HepG2 (cell line): ENCODE data around the gene SLC16A3. TPM values are rescaled to one million over a fixed set of nuclear protein-coding genes. Genes with fewer than 3 reads are reported as not detected.
A peak's percentile ranks its signal among the peaks of the same experiment; 100 is the strongest.

Experiments
- FLYWCH1 ChIP-seq: sonication (generic); formaldehyde crosslinking; IDR thresholded peaks from 2 replicates; pipeline ENCODE4 v1.8.1; 2023; ENCODE audit warnings: mild to moderate bottlenecking, missing genetic modification reagents
- GABPA ChIP-seq, 2 experiments: IDR thresholded peaks; 2 replicates each; pipeline ENCODE4 v1.6.1; 2011 to 2016; ENCODE audit warnings: low read depth in 2 of 2, low read length in 1 of 2, missing biosample characterization in 1 of 2, missing genetic modification characterization in 1 of 2
- IRF2 ChIP-seq: IDR thresholded peaks from 2 replicates; pipeline ENCODE4 v1.6.1; 2018; ENCODE audit warnings: missing genetic modification reagents, missing compliant biosample characterization
- MIXL1 ChIP-seq: IDR thresholded peaks from 2 replicates; pipeline ENCODE4 v1.6.1; 2016
- PAWR ChIP-seq: sonication (generic); formaldehyde crosslinking; IDR thresholded peaks from 2 replicates; pipeline ENCODE4 v1.4.0; 2020; ENCODE audit warnings: missing genetic modification reagents, mild to moderate bottlenecking, borderline replicate concordance
- SP5 ChIP-seq: IDR thresholded peaks from 2 replicates; pipeline ENCODE4 v1.6.1; 2016; ENCODE audit warnings: low read depth, borderline replicate concordance
- SPEN ChIP-seq: sonication (generic); formaldehyde crosslinking; IDR thresholded peaks from 2 replicates; pipeline ENCODE4 v1.5.1; 2020; ENCODE audit warnings: low read depth, mild to moderate bottlenecking, missing genetic modification reagents
- TAF1 ChIP-seq: sonication (generic); formaldehyde crosslinking; IDR thresholded peaks from 2 replicates; pipeline ENCODE4 v1.4.0; 2020; ENCODE audit warnings: missing genetic modification reagents
- TBL1XR1 ChIP-seq: fragments of 150-350 bp; IDR thresholded peaks from 2 replicates; pipeline ENCODE4 v1.6.1; 2014; ENCODE audit warnings: borderline replicate concordance, low read length; ENCODE audit not compliant: partially characterized antibody
- TEAD3 ChIP-seq: optimal IDR thresholded peaks from 2 replicates; pipeline ENCODE3; 2016; ENCODE audit warnings: borderline replicate concordance
- ZBTB8A ChIP-seq: sonication (generic); formaldehyde crosslinking; IDR thresholded peaks from 2 replicates; pipeline ENCODE4 v1.4.0; 2020; ENCODE audit warnings: mild to moderate bottlenecking, low read depth, missing genetic modification reagents, borderline replicate concordance
- ZNF24 ChIP-seq: fragments of 450-650 bp; IDR thresholded peaks from 2 replicates; pipeline ENCODE4 v1.6.1; 2017; ENCODE audit warnings: antibody characterized with exemption, mild to moderate bottlenecking
- ZNF274 ChIP-seq: sonication (generic); formaldehyde crosslinking; IDR thresholded peaks from 2 replicates; pipeline ENCODE4 v1.5.1; 2020; ENCODE audit warnings: mild to moderate bottlenecking, missing genetic modification reagents
- ZNF337 ChIP-seq: sonication (generic); formaldehyde crosslinking; IDR thresholded peaks from 2 replicates; pipeline ENCODE4 v1.5.1; 2020; ENCODE audit warnings: missing genetic modification reagents, low read depth, mild to moderate bottlenecking, borderline replicate concordance
- ZNF484 ChIP-seq: sonication (generic); formaldehyde crosslinking; IDR thresholded peaks from 2 replicates; pipeline ENCODE4 v1.5.1; 2020; ENCODE audit warnings: mild to moderate bottlenecking, low read depth, missing genetic modification reagents, borderline replicate concordance
- ZNF713 ChIP-seq: sonication (generic); formaldehyde crosslinking; IDR thresholded peaks from 2 replicates; pipeline ENCODE4 v1.4.0; 2020; ENCODE audit warnings: mild to moderate bottlenecking, missing genetic modification reagents
- polyA plus RNA-seq, 8 experiments: library from polyadenylated mRNA; depleted of rRNA in 3 of 8; stranded (reverse) in 7 of 8; unstranded in 1 of 8; fragments of >200 nt; fragmentation: Illumina TruSeq in 4 of 8; extraction: Trizol in 4 of 8; gene quantifications; 2 replicates each; pipeline versions ENCODE4 v1.2.1 to v1.2.3, GENCODE V29; 2011 to 2016; ENCODE audit warnings: low read depth in 4 of 8, missing spikeins in 1 of 8, mixed read lengths in 1 of 8; ENCODE audit not compliant: insufficient read depth in 1 of 8
- total RNA-seq, 5 experiments: library from RNA; depleted of rRNA; stranded (reverse); fragments of >200 nt; fragmentation: Illumina TruSeq; extraction: Trizol; gene quantifications; 2 replicates each; pipeline ENCODE4 v1.2.3, GENCODE V29; 2016; ENCODE audit warnings: low read depth in 1 of 5
- TF ChIP-seq, protein P1 (sequence below): sonication (generic); formaldehyde crosslinking; IDR thresholded peaks from 2 replicates; pipeline ENCODE4 v1.4.0; 2020; ENCODE audit warnings: missing genetic modification reagents, low read depth, mild to moderate bottlenecking, borderline replicate concordance
- TF ChIP-seq, protein P2 (sequence below): sonication (generic); formaldehyde crosslinking; IDR thresholded peaks from 2 replicates; pipeline ENCODE4 v1.8.1; 2023; ENCODE audit warnings: mild to moderate bottlenecking, missing genetic modification reagents
- TF ChIP-seq, protein P3 (sequence below): sonication (generic); formaldehyde crosslinking; IDR thresholded peaks from 2 replicates; pipeline ENCODE4; 2020; ENCODE audit warnings: missing genetic modification reagents, mild to moderate bottlenecking, borderline replicate concordance
- TF ChIP-seq, protein P4 (sequence below): sonication (generic); formaldehyde crosslinking; IDR thresholded peaks from 2 replicates; pipeline ENCODE4 v1.5.1; 2020; ENCODE audit warnings: mild to moderate bottlenecking, moderate library complexity, missing genetic modification reagents
- TF ChIP-seq, protein P5 (sequence below): sonication (generic); formaldehyde crosslinking; IDR thresholded peaks from 2 replicates; pipeline ENCODE4 v1.4.0; 2020; ENCODE audit warnings: low read depth, mild to moderate bottlenecking, missing genetic modification reagents

SLC16A3 gene
- total and polyA plus RNA-seq, 2 of the 13 experiments (the other 11 are each of a cell fraction or from before 2014, with no cell fraction given) = 242 to 349 TPM

DNA sequence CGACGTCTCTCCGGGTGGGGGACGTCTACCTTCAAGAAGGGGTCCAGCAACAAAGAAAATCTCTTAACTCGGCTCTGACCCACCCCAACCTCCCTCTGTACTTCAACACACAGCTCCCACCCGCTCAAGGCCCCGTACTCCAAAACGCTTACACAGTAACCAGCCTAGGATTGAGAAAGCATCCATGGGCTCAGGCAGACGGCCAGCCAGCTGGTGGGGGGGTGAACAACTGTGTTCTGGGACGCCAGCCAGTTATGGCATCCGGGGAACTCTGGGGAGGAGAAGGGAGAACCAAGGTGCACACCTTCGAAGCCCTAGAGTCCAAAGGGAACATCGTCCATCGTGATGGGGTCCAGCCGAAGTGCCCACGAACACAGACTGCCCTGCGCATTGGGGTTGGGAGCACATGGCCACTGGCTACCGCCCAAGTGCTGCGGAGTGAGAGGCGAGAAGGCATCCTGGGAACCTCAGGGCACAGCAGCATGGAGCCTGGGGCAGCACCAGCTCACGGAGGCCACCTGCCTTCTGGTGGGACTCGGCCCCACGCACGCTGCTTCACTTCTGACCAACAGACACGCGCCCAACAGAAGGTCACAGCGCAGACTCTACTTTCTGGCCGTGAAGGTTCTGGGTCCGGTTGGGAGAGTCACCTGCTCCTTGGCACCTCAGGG, 14.3 kb downstream of the SLC16A3 start (continued):
- no peak for TF ChIP-seq ZNF337 (CRISPR knock-in tag)
- no peak for TF ChIP-seq FLYWCH1 (CRISPR knock-in tag)
- TF ChIP-seq TBL1XR1 = no peak
- TF ChIP-seq ZNF274 = no peak
- TF ChIP-seq PAWR (CRISPR knock-in tag) = no peak
- TF ChIP-seq, protein P1, sequence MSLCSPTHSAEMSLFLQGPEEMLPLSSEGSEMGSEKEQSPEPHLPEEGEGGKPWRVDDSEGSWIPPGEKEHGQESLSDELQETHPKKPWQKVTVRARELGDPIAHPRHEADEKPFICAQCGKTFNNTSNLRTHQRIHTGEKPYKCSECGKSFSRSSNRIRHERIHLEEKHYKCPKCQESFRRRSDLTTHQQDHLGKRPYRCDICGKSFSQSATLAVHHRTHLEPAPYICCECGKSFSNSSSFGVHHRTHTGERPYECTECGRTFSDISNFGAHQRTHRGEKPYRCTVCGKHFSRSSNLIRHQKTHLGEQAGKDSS = peak; percentile 79; the same call in 1 of the 2 replicates
- TF ChIP-seq MIXL1 (CRISPR knock-in tag) = no peak
- 0 out of 2 replicates have a peak, but pooled peaks have one; percentile 55 for TF ChIP-seq ZBTB8A (CRISPR knock-in tag)
- TF ChIP-seq ZNF24 = no peak
- 0 out of 2 replicates have a peak, but pooled peaks have one; percentile 10 for TF ChIP-seq SPEN
- TF ChIP-seq GABPA (IDR thresholded peaks at IDR 0.05; ENCODE audit: low read depth, low read length) = no peak
- peak; percentile 21; the same call in 1 of the 2 replicates for TF ChIP-seq GABPA (CRISPR knock-in tag; IDR thresholded peaks at IDR 0.05; ENCODE audit: low read depth)
- TF ChIP-seq, protein P2, sequence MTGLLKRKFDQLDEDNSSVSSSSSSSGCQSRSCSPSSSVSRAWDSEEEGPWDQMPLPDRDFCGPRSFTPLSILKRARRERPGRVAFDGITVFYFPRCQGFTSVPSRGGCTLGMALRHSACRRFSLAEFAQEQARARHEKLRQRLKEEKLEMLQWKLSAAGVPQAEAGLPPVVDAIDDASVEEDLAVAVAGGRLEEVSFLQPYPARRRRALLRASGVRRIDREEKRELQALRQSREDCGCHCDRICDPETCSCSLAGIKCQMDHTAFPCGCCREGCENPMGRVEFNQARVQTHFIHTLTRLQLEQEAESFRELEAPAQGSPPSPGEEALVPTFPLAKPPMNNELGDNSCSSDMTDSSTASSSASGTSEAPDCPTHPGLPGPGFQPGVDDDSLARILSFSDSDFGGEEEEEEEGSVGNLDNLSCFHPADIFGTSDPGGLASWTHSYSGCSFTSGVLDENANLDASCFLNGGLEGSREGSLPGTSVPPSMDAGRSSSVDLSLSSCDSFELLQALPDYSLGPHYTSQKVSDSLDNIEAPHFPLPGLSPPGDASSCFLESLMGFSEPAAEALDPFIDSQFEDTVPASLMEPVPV = peak; percentile 90
- no peak for TF ChIP-seq SP5 (CRISPR knock-in tag)
- TF ChIP-seq ZNF713 (CRISPR knock-in tag) = 0 out of 2 replicates have a peak, but pooled peaks have one; percentile 42
- 0 out of 2 replicates have a peak, but pooled peaks have one; percentile 6 for TF ChIP-seq IRF2 (CRISPR knock-in tag)
- no peak for TF ChIP-seq ZNF484 (CRISPR knock-in tag)
- peak; percentile 4 for TF ChIP-seq TEAD3 (CRISPR knock-in tag)
- no peak for TF ChIP-seq TAF1
- TF ChIP-seq, protein P3, sequence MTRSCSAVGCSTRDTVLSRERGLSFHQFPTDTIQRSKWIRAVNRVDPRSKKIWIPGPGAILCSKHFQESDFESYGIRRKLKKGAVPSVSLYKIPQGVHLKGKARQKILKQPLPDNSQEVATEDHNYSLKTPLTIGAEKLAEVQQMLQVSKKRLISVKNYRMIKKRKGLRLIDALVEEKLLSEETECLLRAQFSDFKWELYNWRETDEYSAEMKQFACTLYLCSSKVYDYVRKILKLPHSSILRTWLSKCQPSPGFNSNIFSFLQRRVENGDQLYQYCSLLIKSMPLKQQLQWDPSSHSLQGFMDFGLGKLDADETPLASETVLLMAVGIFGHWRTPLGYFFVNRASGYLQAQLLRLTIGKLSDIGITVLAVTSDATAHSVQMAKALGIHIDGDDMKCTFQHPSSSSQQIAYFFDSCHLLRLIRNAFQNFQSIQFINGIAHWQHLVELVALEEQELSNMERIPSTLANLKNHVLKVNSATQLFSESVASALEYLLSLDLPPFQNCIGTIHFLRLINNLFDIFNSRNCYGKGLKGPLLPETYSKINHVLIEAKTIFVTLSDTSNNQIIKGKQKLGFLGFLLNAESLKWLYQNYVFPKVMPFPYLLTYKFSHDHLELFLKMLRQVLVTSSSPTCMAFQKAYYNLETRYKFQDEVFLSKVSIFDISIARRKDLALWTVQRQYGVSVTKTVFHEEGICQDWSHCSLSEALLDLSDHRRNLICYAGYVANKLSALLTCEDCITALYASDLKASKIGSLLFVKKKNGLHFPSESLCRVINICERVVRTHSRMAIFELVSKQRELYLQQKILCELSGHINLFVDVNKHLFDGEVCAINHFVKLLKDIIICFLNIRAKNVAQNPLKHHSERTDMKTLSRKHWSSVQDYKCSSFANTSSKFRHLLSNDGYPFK (CRISPR knock-in tag) = no peak
- TF ChIP-seq, protein P4, sequence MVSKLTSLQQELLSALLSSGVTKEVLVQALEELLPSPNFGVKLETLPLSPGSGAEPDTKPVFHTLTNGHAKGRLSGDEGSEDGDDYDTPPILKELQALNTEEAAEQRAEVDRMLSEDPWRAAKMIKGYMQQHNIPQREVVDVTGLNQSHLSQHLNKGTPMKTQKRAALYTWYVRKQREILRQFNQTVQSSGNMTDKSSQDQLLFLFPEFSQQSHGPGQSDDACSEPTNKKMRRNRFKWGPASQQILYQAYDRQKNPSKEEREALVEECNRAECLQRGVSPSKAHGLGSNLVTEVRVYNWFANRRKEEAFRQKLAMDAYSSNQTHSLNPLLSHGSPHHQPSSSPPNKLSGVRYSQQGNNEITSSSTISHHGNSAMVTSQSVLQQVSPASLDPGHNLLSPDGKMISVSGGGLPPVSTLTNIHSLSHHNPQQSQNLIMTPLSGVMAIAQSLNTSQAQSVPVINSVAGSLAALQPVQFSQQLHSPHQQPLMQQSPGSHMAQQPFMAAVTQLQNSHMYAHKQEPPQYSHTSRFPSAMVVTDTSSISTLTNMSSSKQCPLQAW (CRISPR knock-in tag) = 0 out of 2 replicates have a peak, but pooled peaks have one; percentile 11
- TF ChIP-seq, protein P5, sequence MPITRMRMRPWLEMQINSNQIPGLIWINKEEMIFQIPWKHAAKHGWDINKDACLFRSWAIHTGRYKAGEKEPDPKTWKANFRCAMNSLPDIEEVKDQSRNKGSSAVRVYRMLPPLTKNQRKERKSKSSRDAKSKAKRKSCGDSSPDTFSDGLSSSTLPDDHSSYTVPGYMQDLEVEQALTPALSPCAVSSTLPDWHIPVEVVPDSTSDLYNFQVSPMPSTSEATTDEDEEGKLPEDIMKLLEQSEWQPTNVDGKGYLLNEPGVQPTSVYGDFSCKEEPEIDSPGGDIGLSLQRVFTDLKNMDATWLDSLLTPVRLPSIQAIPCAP (CRISPR knock-in tag) = 0 out of 2 replicates have a peak, but pooled peaks have one; percentile 32
